ENCODE data around the gene U2AF1L4. TPM values are rescaled to one million over a fixed set of nuclear protein-coding genes. Genes with fewer than 3 reads are reported as not detected.

U2AF1L4 gene
- total RNA-seq, 4 donors from 2014 or later, result 5.1 to 22.9 (median 13.4) TPM

DNA sequence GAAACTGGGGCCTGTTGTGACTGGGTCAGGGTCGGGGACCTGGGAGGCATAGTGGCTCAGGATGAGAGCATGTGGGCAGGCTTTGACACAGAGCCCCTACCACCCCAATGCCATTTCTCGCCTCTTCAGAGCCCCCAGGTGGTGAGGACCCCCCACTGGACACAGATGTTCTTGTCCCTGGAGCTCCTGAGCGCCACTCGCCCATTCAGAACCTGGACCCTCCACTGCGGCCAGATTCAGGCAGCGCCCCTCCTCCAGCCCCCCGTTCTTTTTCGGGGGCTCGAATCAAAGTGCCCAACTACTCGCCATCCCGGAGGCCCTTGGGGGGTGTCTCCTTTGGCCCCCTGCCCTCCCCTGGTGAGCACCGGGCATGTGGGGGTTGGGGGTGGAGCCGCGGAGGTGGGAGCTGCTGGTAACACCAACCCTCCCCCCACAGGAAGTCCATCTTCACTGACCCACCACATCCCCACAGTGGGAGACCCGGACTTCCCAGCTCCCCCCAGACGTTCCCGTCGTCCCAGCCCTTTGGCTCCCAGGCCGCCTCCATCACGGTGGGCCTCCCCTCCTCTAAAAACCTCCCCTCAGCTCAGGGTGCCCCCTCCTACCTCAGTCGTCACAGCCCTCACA lies 13.3 kb downstream of the U2AF1L4 start:
- no peak for TF ChIP-seq POLR2A (IDR thresholded peaks at IDR 0.05)
- TF ChIP-seq, protein P1, sequence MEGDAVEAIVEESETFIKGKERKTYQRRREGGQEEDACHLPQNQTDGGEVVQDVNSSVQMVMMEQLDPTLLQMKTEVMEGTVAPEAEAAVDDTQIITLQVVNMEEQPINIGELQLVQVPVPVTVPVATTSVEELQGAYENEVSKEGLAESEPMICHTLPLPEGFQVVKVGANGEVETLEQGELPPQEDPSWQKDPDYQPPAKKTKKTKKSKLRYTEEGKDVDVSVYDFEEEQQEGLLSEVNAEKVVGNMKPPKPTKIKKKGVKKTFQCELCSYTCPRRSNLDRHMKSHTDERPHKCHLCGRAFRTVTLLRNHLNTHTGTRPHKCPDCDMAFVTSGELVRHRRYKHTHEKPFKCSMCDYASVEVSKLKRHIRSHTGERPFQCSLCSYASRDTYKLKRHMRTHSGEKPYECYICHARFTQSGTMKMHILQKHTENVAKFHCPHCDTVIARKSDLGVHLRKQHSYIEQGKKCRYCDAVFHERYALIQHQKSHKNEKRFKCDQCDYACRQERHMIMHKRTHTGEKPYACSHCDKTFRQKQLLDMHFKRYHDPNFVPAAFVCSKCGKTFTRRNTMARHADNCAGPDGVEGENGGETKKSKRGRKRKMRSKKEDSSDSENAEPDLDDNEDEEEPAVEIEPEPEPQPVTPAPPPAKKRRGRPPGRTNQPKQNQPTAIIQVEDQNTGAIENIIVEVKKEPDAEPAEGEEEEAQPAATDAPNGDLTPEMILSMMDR (IDR thresholded peaks at IDR 0.05 in 4 of 5, conservative IDR thresholded peaks at IDR 0.05 in 1 of 5), result no peak
- Histone ChIP-seq H3K27me3 (no peaks in the 10 kb centered on the region), H3K4me1 (no peaks in the 10 kb centered on the region), H3K9me3 (no peaks in the 10 kb centered on the region), H3K27ac (no peak overlapping the region), H3K36me3 (peaks cover 0 to 97% of the 10 kb centered on the region in 2 donors), H3K4me3 (no peak overlapping the region)
- in situ Hi-C loops (cut with MboI; ENCODE audit: low sequenced_read_pairs in 4 of 4), result no loop called here
- DNase-seq (no peak), ATAC-seq (no peak)
- intact Hi-C loops (cut with DNase I; ENCODE audit: low total_unique reads), result no loop called here

DNA sequence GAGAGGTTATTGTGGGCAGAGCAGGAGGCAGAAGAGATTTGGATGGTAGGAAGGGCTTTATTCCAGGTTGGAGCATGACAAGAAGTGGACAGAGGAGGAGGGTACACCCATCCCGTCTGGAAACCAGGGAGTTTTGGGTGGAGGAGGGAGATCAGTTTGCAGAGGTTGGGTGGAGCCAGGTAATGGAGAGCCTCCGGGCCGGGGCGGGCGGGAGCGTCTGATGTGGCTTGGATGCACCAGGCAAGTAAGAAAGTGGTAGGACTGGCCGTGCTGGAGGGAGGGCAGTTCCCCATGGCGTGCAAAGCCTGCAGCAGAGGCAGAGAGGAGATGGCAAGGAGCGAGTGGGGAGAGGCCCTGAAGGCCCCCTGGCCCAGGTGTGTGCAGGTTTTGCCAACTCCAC lies 13.9 kb downstream of the U2AF1L4 start:
- no peak for DNase-seq
- H3K9me3 ChIP-seq, result no peaks in the 10 kb centered on the region
- ATAC-seq, result no peak
- no peak overlapping the region for H3K4me3 ChIP-seq
- H3K27me3 ChIP-seq, result no peaks in the 10 kb centered on the region
- H3K36me3 ChIP-seq, result peaks cover 0 to 96% of the 10 kb centered on the region in 2 donors
- intact Hi-C loops (cut with DNase I; ENCODE audit: low total_unique reads) (no loop called here), in situ Hi-C loops (cut with MboI; ENCODE audit: low sequenced_read_pairs in 4 of 4) (no loop called here)
- H3K4me1 ChIP-seq, result no peaks in the 10 kb centered on the region
- TF ChIP-seq, protein P1 (IDR thresholded peaks at IDR 0.05 in 4 of 5, conservative IDR thresholded peaks at IDR 0.05 in 1 of 5), result no peak
- TF ChIP-seq POLR2A (IDR thresholded peaks at IDR 0.05), result no peak
- H3K27ac ChIP-seq, result no peak overlapping the region

DNA sequence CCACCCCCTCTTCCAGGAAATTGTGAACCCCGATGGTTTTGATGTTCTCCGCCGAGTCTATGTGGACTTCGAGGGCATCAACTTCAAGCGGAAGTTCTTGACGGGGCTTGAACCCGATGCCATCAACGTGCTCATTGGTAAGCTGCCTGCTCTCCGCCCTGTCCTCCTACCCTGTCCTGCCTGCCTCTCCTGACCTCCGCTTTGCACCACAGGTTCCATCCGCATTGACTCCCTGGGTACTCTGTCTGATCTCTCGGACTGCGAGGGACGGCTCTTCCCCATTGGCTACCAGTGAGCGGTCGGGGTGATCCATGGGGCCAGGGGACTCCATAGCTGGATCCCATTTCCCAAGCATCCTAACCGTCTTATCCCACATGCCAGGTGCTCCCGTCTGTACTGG lies 14.9 kb downstream of the U2AF1L4 start:
- Histone ChIP-seq H3K4me3 (no peak overlapping the region), H3K4me1 (no peaks in the 10 kb centered on the region), H3K27me3 (no peaks in the 10 kb centered on the region), H3K36me3 (peaks cover 4 to 96% of the 10 kb centered on the region in 2 donors), H3K27ac (no peak overlapping the region), H3K9me3 (no peaks in the 10 kb centered on the region)
- intact Hi-C loops (cut with DNase I; ENCODE audit: low total_unique reads) (no loop called here), in situ Hi-C loops (cut with MboI; ENCODE audit: low sequenced_read_pairs in 4 of 4) (no loop called here)
- TF ChIP-seq, protein P1 (IDR thresholded peaks at IDR 0.05 in 4 of 5, conservative IDR thresholded peaks at IDR 0.05 in 1 of 5), result no peak
- no peak for TF ChIP-seq POLR2A (IDR thresholded peaks at IDR 0.05)
- DNase-seq (no peak), ATAC-seq (no peak)

DNA sequence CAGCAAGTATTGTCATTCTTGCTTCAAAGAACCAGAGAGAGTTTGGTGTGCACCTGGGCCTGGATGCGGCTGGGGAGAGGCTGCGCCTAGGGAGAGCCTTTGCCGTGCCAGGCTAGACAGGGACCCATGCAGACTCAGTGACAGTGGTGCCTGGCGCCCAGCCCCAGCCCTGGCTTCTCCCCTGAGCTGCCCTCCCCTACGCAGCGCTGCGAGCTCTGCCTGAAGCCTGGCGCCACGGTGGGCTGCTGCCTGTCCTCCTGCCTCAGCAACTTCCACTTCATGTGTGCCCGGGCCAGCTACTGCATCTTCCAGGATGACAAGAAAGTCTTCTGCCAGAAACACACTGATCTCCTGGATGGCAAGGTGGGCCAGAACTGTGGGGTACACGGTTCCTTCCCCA lies 15.5 kb downstream of the U2AF1L4 start:
- DNase-seq (no peak), ATAC-seq (no peak)
- H3K4me3 ChIP-seq, result no peak overlapping the region
- no peaks in the 10 kb centered on the region for H3K4me1 ChIP-seq
- no peaks in the 10 kb centered on the region for H3K9me3 ChIP-seq
- intact Hi-C loops (cut with DNase I; ENCODE audit: low total_unique reads), result no loop called here
- peaks cover 4 to 96% of the 10 kb centered on the region in 2 donors for H3K36me3 ChIP-seq
- no peak overlapping the region for H3K27ac ChIP-seq
- in situ Hi-C loops (cut with MboI; ENCODE audit: low sequenced_read_pairs in 4 of 4), result no loop called here
- TF ChIP-seq, protein P1 (IDR thresholded peaks at IDR 0.05 in 4 of 5, conservative IDR thresholded peaks at IDR 0.05 in 1 of 5), result no peak
- TF ChIP-seq POLR2A (IDR thresholded peaks at IDR 0.05), result no peak
- no peaks in the 10 kb centered on the region for H3K27me3 ChIP-seq

DNA sequence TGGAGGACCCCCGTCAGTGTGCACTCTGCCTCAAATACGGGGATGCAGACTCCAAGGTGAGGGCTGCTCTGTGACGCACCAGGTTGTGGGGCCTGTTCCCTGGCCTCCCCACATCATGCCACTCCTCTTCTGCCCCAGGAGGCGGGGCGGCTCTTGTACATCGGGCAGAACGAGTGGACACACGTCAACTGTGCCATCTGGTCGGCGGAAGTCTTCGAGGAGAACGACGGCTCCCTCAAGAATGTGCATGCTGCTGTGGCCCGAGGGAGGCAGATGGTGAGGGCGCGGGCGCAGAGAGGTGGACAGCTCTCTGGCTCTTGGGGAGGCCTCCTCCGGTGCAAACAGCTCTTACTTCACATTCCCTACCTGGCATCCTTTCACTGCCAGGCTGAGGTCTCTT lies 16.2 kb downstream of the U2AF1L4 start:
- ATAC-seq (no peak), DNase-seq (no peak)
- no peak for TF ChIP-seq POLR2A (IDR thresholded peaks at IDR 0.05)
- TF ChIP-seq, protein P1 (IDR thresholded peaks at IDR 0.05 in 4 of 5, conservative IDR thresholded peaks at IDR 0.05 in 1 of 5), result no peak
- in situ Hi-C loops (cut with MboI; ENCODE audit: low sequenced_read_pairs in 4 of 4) (no loop called here), intact Hi-C loops (cut with DNase I; ENCODE audit: low total_unique reads) (no loop called here)
- H3K9me3 ChIP-seq, result no peaks in the 10 kb centered on the region
- no peak overlapping the region for H3K4me3 ChIP-seq
- H3K36me3 ChIP-seq, result peaks cover 4 to 96% of the 10 kb centered on the region in 2 donors
- H3K27ac ChIP-seq, result no peak overlapping the region
- no peaks in the 10 kb centered on the region for H3K27me3 ChIP-seq
- H3K4me1 ChIP-seq, result no peaks in the 10 kb centered on the region
